Lung (tissue), 12 donors: ENCODE data around the gene EEPD1. TPM values are rescaled to one million over a fixed set of nuclear protein-coding genes. Genes with fewer than 3 reads are reported as not detected.

Experiments used
- ATAC-seq: fragments of 200-7000 bp; cut with Tn5 transposase; one replicate; pipeline ENCODE4 v1.9.1; 2020; ENCODE audit warnings: moderate number of reproducible peaks; ENCODE audit not compliant: insufficient read depth, low FRiP score
- DNase-seq, 3 donors: peaks; one replicate each; pipeline ENCODE4 v3.0.0-alpha.2; 2013 to 2017
- H3K27ac ChIP-seq, 2 donors: one replicate each; pipeline ENCODE4 v1.5.1; 2013; ENCODE audit warnings: mild to moderate bottlenecking in 2 of 2, moderate library complexity in 2 of 2, control low read depth in 1 of 2, inconsistent platforms in 1 of 2, low read depth in 1 of 2, low read length in 1 of 2
- H3K27me3 ChIP-seq, 3 donors: one replicate each; pipeline ENCODE4 v1.5.1; 2013; ENCODE audit warnings: low read length in 2 of 3; ENCODE audit not compliant: control insufficient read depth in 3 of 3, insufficient read depth in 3 of 3
- H3K36me3 ChIP-seq, 4 donors: one replicate each; pipeline ENCODE4 v1.5.1; 2013; ENCODE audit warnings: low read length in 4 of 4, mild to moderate bottlenecking in 1 of 4, moderate library complexity in 1 of 4; ENCODE audit not compliant: control insufficient read depth in 4 of 4, insufficient read depth in 4 of 4
- H3K4me1 ChIP-seq, 5 donors: one replicate each; pipeline ENCODE4 v1.5.1; 2013; ENCODE audit warnings: low read length in 5 of 5, mild to moderate bottlenecking in 2 of 5, moderate library complexity in 1 of 5; ENCODE audit not compliant: control insufficient read depth in 5 of 5, insufficient read depth in 5 of 5
- H3K4me3 ChIP-seq: one replicate; pipeline ENCODE4 v1.5.1; 2013; ENCODE audit warnings: mild to moderate bottlenecking, control low read depth, moderate library complexity
- H3K9ac ChIP-seq, 2 donors: one replicate each; pipeline ENCODE4 v1.5.1; 2013; ENCODE audit warnings: low read length in 2 of 2, control low read depth in 1 of 2; ENCODE audit not compliant: insufficient read depth in 1 of 2
- H3K9me3 ChIP-seq, 4 donors: one replicate each; pipeline ENCODE4 v1.5.1; 2013; ENCODE audit warnings: low read length in 3 of 4, mild to moderate bottlenecking in 1 of 4, moderate library complexity in 1 of 4; ENCODE audit not compliant: control insufficient read depth in 4 of 4, insufficient read depth in 3 of 4
- WGBS, 2 donors: extraction: QIAGEN DNeasy Blood & Tissue Kit; methylation state at CpG; one replicate each; pipeline ENCODE4 v1.1.7; 2013; 5-methylcytosine and 5-hydroxymethylcytosine counted together
- polyA plus RNA-seq, 2 donors: library from polyadenylated mRNA; stranded (reverse); fragments of 200-250 nt; gene quantifications; one replicate each; pipeline ENCODE4 v1.2.1, GENCODE V29; 2013
- total RNA-seq, 2 donors: library from RNA; depleted of rRNA in 1 of 2; stranded (reverse); fragments of >200 nt in 1 of 2; gene quantifications; one replicate each; pipeline ENCODE4 v1.2.1, GENCODE V29; 2014 to 2021
- TF ChIP-seq, protein P1 (sequence below): IDR thresholded peaks from 2 replicates; pipeline ENCODE4 v1.5.1; 2012; ENCODE audit warnings: mild to moderate bottlenecking; ENCODE audit errors: control extremely low read depth, extremely low read depth
- donor health status: control.
- donor health status: control.
- donor health status: Bipolar disorder and iron deficiency.
- donor health status: healthy.
- donor health status: DM: yes; HTN: yes; CAD: no.

EEPD1 gene
- total and polyA plus RNA-seq, 4 donors, result 5.4 to 15.3 (median 7.9) TPM

DNA sequence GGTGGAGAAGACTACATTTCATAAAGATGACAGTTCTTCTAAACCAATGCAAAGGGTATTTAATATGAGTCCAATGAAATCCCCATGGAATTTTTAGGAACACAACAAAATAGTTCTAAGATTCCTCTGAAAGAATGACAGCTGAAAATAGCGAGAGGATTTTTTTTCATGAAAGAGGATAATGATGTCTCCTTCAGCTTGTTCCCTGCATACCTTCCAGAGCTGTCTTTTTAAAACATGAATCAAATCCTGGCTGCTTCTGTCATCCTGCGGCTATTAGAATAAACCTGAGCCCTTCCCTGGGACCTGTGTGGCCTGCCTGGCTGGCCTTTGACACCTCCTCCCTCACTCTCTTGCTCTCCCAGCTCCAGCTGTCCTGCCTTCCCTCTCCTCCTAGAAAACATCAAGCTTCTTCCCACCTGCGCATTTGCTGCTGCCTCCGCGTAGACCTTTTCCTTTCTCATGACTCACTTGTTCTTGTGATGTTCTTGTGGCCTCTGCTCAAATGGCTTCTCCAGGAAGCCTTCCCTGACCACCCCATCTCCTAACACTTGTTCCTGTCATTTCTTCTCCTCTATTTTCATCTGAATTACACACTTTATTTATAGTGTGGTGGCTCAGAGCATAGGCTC, 57.4 kb downstream of the EEPD1 start:
- Histone ChIP-seq H3K4me1 (peaks cover 17 to 40% (median 24%) of the 10 kb centered on the region in 5 donors), H3K36me3 (no peaks in the 10 kb centered on the region), H3K27ac (no peak overlapping the region), H3K4me3 (no peak overlapping the region), H3K27me3 (no peaks in the 10 kb centered on the region), H3K9ac (no peak overlapping the region), H3K9me3 (no peaks in the 10 kb centered on the region)
- no peak for DNase-seq
- WGBS, 2 donors, result 87 to 91% methylated on average over 5 of the region's 5 CpGs
- TF ChIP-seq, protein P1, sequence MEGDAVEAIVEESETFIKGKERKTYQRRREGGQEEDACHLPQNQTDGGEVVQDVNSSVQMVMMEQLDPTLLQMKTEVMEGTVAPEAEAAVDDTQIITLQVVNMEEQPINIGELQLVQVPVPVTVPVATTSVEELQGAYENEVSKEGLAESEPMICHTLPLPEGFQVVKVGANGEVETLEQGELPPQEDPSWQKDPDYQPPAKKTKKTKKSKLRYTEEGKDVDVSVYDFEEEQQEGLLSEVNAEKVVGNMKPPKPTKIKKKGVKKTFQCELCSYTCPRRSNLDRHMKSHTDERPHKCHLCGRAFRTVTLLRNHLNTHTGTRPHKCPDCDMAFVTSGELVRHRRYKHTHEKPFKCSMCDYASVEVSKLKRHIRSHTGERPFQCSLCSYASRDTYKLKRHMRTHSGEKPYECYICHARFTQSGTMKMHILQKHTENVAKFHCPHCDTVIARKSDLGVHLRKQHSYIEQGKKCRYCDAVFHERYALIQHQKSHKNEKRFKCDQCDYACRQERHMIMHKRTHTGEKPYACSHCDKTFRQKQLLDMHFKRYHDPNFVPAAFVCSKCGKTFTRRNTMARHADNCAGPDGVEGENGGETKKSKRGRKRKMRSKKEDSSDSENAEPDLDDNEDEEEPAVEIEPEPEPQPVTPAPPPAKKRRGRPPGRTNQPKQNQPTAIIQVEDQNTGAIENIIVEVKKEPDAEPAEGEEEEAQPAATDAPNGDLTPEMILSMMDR, result no peak
- no peak for ATAC-seq

DNA sequence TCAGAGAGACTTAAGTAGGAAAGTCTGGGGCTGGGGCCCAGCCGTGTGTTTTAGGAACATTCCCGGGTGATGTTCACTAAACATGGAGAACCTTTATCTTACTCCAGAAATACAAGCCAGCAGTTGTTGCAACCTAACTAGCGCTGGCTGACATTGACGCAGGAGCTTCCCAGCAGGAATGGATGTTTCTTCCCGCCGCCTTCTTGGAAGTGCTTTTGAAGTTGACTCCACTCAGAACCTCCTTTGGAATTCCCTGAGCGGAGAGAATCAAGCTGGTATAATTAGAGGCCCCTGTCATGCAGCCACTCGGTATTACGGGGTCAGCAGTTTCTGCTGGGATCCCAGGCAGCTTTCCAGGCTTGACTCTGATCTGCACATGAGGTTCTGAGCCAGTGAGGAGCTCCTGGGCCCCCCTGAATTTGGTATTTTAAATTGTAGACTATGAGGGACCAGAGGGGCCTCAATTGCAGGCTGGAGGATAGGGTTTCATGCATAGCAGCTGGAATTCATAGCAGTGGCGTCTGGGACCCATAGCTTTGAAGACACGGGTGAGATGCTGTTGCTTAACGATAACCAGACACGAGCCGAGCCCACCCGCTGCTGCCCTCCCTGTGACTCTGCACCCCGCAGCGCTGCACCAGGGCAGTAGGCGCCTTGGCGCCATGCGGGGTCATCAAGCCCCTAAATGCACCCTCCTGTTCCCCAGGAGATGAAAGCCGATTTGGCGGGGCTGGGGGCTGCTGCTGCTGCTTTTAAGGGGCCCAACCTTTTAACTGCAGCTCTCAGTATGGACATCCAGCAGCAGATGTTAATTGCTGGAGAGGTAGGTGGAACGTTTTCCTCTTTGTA, 61.8 kb downstream of the EEPD1 start:
- Histone ChIP-seq H3K4me1 (peaks cover 9 to 52% (median 14%) of the 10 kb centered on the region in 5 donors), H3K4me3 (no peak overlapping the region), H3K36me3 (no peaks in the 10 kb centered on the region), H3K27ac (no peak overlapping the region), H3K27me3 (no peaks in the 10 kb centered on the region), H3K9me3 (no peaks in the 10 kb centered on the region), H3K9ac (peak overlapping the region in 1 of 2 donors; percentile 65)
- 82 to 90% methylated on average over 23 of the region's 23 CpGs for WGBS, 2 donors
- TF ChIP-seq, protein P1, result no peak
- DNase-seq (peak; percentile 91 to 96 (median 94)), ATAC-seq (no peak)

DNA sequence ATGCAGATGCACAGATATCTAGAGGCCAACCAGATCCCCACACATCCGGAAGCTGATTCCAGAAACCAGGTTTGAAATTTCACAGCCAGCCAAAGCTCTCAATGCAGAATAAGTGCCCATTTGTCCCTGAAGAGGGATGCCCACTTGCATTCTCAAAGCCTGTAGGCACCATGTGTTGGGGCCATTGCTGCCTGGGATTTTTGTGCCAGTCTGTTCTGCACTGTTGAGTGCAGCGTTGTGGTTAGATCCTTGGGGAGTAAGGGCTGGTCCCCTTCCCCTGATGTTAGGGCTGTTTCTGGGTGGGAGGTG, 62.4 kb downstream of the EEPD1 start:
- H3K36me3 ChIP-seq, result no peaks in the 10 kb centered on the region

More for the DNA sequence above, 62.4 kb downstream of the EEPD1 start:
- ATAC-seq (no peak), DNase-seq (no peak)
- Histone ChIP-seq H3K27me3 (no peaks in the 10 kb centered on the region), H3K4me1 (peaks cover 9 to 49% (median 14%) of the 10 kb centered on the region in 5 donors), H3K9me3 (no peaks in the 10 kb centered on the region), H3K27ac (no peak overlapping the region), H3K4me3 (no peak overlapping the region), H3K9ac (no peak overlapping the region)
- TF ChIP-seq, protein P1, result no peak
- 94 to 98% methylated on average over 2 of the region's 2 CpGs for WGBS, 2 donors
